ENCODE measurements around the gene MYO1G.

- TF ChIP-seq POLR2A (IDR thresholded peaks at IDR 0.05) (no peak), CTCF (IDR thresholded peaks at IDR 0.05) (no peak)
Observed at GRCh38 chr7:44943631-44944030, 35.2 kb downstream of the MYO1G start.

Measured in adrenal gland (tissue), 5 donors.